Rectal smooth muscle tissue (tissue), 1 donor: ENCODE results near the gene LIN54.
"Not testable (repeated sequence)": the region's sequence is repeated elsewhere in the genome, so short reads cannot be mapped to it uniquely, and the experiment has no call there.

Experiments used
- H3K27ac ChIP-seq: one replicate; pipeline ENCODE4 v1.7.0; 2013; ENCODE audit warnings: low read depth, low read length, inconsistent platforms
- H3K27me3 ChIP-seq: one replicate; pipeline ENCODE4 v1.7.0; 2013; ENCODE audit warnings: low read length; ENCODE audit not compliant: control insufficient read depth, insufficient read depth
- H3K36me3 ChIP-seq: one replicate; pipeline ENCODE4 v1.7.0; 2013; ENCODE audit warnings: low read length; ENCODE audit not compliant: control insufficient read depth, insufficient read depth
- H3K4me1 ChIP-seq: one replicate; pipeline ENCODE4 v1.7.0; 2013; ENCODE audit warnings: low read length; ENCODE audit not compliant: control insufficient read depth, insufficient read depth
- H3K4me3 ChIP-seq: one replicate; pipeline ENCODE4 v1.7.0; 2013; ENCODE audit warnings: low read length
- H3K9ac ChIP-seq: one replicate; pipeline ENCODE4 v1.7.0; 2013; ENCODE audit warnings: low read length

LIN54 gene

GRCh38 chr4:83003044-83003791 lies 7.4 kb downstream of the LIN54 start:
- H3K27me3 ChIP-seq, H3K4me1 ChIP-seq, H3K36me3 ChIP-seq, H3K27ac ChIP-seq, H3K4me3 ChIP-seq, H3K9ac ChIP-seq: not testable (repeated sequence)

- no peak overlapping the region for H3K4me3 ChIP-seq
- H3K36me3 ChIP-seq, result no peaks in the 10 kb centered on the region
- no peak overlapping the region for H3K27ac ChIP-seq
- no peaks in the 10 kb centered on the region for H3K27me3 ChIP-seq
- no peaks in the 10 kb centered on the region for H3K4me1 ChIP-seq
- no peak overlapping the region for H3K9ac ChIP-seq
These were observed 8.3 kb downstream of the LIN54 start for GRCh38 chr4:83002329-83002728.

- no peaks in the 10 kb centered on the region for H3K36me3 ChIP-seq
- H3K4me3 ChIP-seq, result no peak overlapping the region
- H3K27me3 ChIP-seq, result no peaks in the 10 kb centered on the region
These were observed 11.7 kb downstream of the LIN54 start for GRCh38 chr4:82998898-82999297.

DNA sequence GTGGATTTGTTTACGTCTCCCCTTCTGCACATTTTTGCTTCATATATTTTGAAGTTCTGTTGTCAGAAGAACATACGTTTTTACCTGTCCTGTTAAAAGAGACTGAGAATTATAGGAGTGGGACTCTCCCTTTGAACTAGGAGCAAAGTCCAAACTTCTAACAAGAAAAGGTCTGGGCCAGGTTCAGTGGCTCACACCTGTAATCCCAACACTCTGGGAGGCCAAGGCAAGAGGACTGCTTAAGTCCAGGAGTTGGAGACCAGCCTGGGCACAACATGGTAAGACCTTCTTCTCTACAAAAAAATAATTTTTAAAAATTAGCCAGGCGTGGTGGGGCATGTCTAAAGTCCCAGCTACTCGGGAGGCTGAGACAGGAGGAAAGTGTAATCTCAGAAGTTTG lies 15.8 kb downstream of the LIN54 start:
- H3K36me3 ChIP-seq, result no peaks in the 10 kb centered on the region
- H3K27me3 ChIP-seq, result no peaks in the 10 kb centered on the region
- no peak overlapping the region for H3K4me3 ChIP-seq
- no peak overlapping the region for H3K27ac ChIP-seq
- H3K4me1 ChIP-seq, result no peaks in the 10 kb centered on the region
- no peak overlapping the region for H3K9ac ChIP-seq

More at GRCh38 chr4:82998898-82999297, 11.7 kb downstream of the LIN54 start:
- Histone ChIP-seq H3K4me1 (no peaks in the 10 kb centered on the region), H3K27ac (no peak overlapping the region), H3K9ac (no peak overlapping the region)

DNA sequence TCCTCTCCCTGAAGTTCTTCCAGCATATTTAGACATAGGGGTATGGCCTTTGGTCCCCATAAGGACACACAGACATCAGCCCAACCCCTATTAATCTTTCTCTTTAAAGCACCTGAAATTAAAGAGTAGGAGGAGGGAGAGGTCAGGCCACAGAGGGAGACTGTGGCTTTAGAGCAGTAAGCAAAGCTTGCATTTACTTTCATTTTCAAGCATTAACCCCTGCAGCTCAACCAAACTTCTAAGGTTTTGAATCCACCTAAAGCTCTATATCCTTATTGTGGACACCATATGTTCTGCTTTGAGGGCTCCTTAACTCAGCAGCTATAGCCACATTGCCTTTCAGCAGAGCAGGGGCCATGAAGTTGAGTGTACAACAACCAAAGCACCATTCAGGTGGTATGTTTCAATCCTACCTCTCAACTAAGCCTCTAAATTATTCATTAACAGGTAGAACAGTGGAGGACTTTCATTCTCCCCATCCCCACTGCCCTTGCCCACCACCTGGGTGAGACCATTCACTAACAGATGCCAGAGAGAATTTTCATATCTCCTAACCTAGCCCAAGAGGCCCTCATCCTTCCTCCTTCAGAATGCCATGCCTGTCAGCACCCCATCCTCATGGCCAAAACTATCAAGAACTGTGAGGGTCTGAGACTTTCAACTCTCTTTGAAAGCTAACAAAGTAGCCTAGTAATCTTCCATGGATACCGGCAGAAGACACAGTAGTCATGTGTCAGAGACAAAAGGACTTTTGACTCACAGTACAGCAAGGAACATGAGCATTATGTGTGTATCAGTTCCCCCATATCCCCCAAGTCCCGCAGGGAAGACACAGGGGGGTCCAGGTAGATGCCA lies 20.8 kb downstream of the LIN54 start:
- H3K27me3 ChIP-seq, result no peaks in the 10 kb centered on the region
- H3K36me3 ChIP-seq, result no peaks in the 10 kb centered on the region
- no peak overlapping the region for H3K9ac ChIP-seq
- no peak overlapping the region for H3K27ac ChIP-seq
- H3K4me3 ChIP-seq, result no peak overlapping the region
- no peaks in the 10 kb centered on the region for H3K4me1 ChIP-seq

DNA sequence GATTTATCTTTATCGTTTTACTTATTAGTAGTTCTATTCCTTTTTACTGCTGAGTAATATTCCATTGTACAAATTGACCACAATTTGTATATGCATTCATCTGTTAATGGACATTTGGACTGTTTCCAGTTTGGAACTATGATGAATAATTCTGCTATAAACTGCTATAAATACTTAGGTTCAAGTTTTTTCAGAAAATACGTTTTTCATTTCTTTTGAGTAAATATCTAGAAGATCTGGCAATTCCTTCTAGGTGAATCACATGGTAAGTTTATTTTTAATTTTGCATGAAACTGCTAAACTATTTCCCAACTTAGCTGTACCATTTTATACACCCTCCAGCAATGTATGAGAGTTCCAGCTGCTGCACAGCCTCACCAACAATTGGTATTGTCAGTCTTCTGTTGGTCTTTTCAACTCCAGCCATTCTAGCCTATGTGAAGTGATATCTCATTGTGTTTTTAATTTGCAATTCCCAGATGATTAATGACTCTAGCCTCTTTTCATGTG lies 22.2 kb downstream of the LIN54 start:
- Histone ChIP-seq H3K9ac (no peak overlapping the region), H3K4me1 (no peaks in the 10 kb centered on the region), H3K27ac (no peak overlapping the region), H3K36me3 (no peaks in the 10 kb centered on the region), H3K4me3 (no peak overlapping the region), H3K27me3 (no peaks in the 10 kb centered on the region)

DNA sequence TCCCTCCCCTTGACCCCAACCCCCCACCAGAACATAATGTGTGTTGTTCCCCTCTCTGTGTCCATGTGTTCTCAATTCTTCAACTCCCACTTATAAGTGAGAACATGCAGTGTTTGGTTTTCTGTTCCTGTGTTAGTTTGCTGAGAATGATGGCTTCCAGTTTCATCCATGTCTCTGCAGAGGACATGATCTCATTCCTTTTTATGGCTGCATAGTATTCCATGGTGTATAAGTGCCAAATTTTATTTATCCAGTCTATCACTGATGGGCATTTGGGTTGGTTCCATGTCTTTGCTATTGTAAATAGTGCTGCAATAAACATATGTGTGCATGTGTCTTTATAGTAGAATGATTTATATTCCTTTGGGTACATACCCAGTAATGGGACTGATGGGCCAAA lies 23.1 kb downstream of the LIN54 start:
- not testable (repeated sequence) for H3K27me3 ChIP-seq, H3K36me3 ChIP-seq, H3K4me3 ChIP-seq, H3K27ac ChIP-seq, H3K4me1 ChIP-seq, H3K9ac ChIP-seq

- no peak overlapping the region for H3K27ac ChIP-seq
- no peaks in the 10 kb centered on the region for H3K4me1 ChIP-seq
- no peak overlapping the region for H3K4me3 ChIP-seq
- H3K27me3 ChIP-seq, result no peaks in the 10 kb centered on the region
- H3K36me3 ChIP-seq, result no peaks in the 10 kb centered on the region
- no peak overlapping the region for H3K9ac ChIP-seq
These were observed 26.2 kb downstream of the LIN54 start for GRCh38 chr4:82984459-82984858.

DNA sequence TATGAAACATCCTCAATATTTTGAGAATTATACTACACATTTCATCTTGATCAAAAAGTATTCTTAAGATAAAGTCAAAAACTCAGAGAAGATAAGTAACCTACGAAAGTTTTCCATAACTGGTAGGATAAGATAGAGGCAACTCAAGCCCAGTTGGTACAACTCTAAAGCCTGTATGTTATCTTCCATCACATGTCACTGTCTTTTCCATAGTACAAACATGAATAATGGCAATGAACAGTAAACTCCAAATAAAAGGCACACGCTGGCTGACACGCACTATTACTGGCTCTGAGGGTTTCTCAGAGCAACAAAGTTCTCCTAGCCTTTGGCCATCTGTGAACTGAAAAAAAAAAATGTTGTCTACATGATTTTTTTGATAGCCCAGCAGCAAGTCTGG lies 27.2 kb downstream of the LIN54 start:
- Histone ChIP-seq H3K4me3 (no peak overlapping the region), H3K27ac (no peak overlapping the region), H3K36me3 (no peaks in the 10 kb centered on the region)

DNA sequence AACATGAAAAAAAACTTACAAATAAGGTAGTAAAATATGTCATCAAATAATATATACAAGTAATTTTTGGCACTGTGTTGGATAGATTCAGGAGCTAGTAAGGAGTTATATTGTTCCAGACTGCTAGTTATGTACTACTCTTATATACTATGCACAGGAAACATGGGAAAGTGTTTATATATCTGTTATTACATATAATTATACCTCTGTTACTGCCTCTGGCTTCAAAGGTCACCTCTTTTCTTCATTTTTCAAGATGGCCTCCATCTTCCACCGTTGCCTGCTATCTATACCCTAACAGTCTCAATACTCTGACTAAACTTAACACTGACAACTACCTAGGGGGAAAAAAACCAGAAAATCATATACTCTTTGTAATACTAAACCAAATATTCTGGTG lies 29.5 kb downstream of the LIN54 start:
- Histone ChIP-seq H3K9ac (no peak overlapping the region), H3K4me3 (no peak overlapping the region), H3K27me3 (no peaks in the 10 kb centered on the region), H3K36me3 (no peaks in the 10 kb centered on the region), H3K4me1 (no peaks in the 10 kb centered on the region), H3K27ac (no peak overlapping the region)

More for the DNA sequence above, 27.2 kb downstream of the LIN54 start:
- no peaks in the 10 kb centered on the region for H3K4me1 ChIP-seq
- no peak overlapping the region for H3K9ac ChIP-seq
- no peaks in the 10 kb centered on the region for H3K27me3 ChIP-seq

DNA sequence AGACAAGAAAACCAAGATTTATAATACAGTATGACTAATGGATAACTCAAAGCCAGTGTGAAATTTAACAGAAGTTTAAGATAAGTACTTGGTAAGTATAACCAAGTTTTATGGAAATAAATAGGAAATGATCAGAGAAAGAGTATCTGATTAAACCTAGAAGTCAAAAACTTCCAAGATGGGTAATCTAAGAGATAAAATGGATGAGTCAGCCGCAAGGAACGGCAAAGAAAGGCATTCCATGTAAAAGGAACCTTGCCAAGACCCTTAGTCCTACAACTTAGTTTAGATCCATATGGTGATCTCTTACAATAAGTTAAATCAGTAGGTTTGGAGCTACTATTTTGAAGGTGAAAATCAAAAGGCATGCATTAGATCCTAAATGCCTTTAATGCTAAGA lies 34.8 kb downstream of the LIN54 start:
- H3K9ac ChIP-seq, result no peak overlapping the region
- H3K4me3 ChIP-seq, result no peak overlapping the region
- no peaks in the 10 kb centered on the region for H3K36me3 ChIP-seq
- no peak overlapping the region for H3K27ac ChIP-seq
- H3K27me3 ChIP-seq, result no peaks in the 10 kb centered on the region
- H3K4me1 ChIP-seq, result no peaks in the 10 kb centered on the region

DNA sequence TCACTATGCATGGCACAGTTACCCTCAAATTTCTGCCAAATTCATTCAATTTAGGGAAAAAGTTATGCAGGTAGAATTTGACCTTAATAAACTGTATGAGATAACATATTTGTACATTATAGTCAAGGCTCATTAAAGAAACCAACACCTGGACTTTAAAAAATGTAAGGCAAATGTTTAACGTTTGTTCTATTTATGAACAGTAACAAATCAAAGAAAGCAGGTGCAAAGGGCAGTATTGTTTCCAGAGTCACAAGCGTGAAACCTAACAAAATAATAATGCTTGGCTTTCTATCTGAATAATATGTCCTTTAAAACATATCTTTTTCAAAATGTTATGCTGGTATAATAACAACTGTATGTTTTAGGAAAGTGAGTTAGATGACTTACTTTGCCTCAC lies 41.2 kb downstream of the LIN54 start:
- Histone ChIP-seq H3K36me3 (no peaks in the 10 kb centered on the region), H3K4me1 (no peaks in the 10 kb centered on the region), H3K4me3 (no peak overlapping the region), H3K9ac (no peak overlapping the region), H3K27me3 (no peaks in the 10 kb centered on the region), H3K27ac (no peak overlapping the region)
